Measurements from ENCODE around the gene LRRC49.

The LRRC49 gene

GRCh38 chr15:71092056-71092600 is 199.5 kb downstream of the LRRC49 start:
- DNase-seq (ENCODE audit: low spot score): no peak

GRCh38 chr15:71093054-71094024 is 200.7 kb downstream of the LRRC49 start:
- no peak for DNase-seq (ENCODE audit: low spot score)

- no peak for DNase-seq (ENCODE audit: low spot score)
Measured at GRCh38 chr15:71094137-71094536, 201.5 kb downstream of the LRRC49 start.

DNA sequence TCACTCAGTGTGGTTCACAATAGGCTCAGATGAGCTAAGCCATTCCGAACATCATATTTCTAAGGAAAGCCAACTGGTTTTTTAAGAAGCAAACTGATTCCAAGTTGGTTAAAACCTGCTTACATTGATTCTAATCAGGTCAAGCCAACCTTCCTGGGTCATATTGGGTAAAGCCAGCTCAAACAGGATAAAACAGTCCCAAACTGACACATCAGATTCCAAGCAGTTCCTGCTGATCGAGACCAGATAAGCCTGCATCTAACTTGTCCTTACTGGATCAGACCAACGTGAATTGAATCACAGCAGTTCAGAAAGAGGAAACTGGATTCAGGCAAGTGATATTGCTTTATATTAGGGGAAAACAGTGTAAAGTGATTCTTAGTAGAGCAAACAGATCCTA is 204.1 kb downstream of the LRRC49 start:
- no peak for DNase-seq (ENCODE audit: low spot score)

GRCh38 chr15:71097890-71098289 is 205.3 kb downstream of the LRRC49 start:
- no peak for DNase-seq (ENCODE audit: low spot score)

GRCh38 chr15:71098920-71099319 is 206.3 kb downstream of the LRRC49 start:
- DNase-seq (ENCODE audit: low spot score): no peak

All from globus pallidus (tissue), 1 donor.